NCI-H510A treated with DMSO at 0.1 percent for 48 hours (cell line): ENCODE measurements around the gene NRXN3.

ENCODE experiments used
- DNase-seq: peaks from one replicate; lab custom pipeline; 2025; lab: John Stamatoyannopoulos, UW

Gene NRXN3

DNA sequence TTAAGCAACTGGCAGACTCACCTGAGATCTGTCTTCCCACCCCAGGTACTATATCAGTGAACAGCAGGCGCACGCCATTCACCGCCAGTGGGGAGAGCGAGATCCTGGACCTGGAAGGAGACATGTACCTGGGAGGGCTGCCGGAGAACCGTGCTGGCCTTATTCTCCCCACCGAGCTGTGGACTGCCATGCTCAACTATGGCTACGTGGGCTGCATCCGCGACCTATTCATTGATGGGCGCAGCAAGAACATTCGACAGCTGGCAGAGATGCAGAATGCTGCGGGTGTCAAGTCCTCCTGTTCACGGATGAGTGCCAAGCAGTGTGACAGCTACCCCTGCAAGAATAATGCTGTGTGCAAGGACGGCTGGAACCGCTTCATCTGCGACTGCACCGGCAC, 544.5 kb downstream of the NRXN3 start:
- DNase-seq, result no peak

DNA sequence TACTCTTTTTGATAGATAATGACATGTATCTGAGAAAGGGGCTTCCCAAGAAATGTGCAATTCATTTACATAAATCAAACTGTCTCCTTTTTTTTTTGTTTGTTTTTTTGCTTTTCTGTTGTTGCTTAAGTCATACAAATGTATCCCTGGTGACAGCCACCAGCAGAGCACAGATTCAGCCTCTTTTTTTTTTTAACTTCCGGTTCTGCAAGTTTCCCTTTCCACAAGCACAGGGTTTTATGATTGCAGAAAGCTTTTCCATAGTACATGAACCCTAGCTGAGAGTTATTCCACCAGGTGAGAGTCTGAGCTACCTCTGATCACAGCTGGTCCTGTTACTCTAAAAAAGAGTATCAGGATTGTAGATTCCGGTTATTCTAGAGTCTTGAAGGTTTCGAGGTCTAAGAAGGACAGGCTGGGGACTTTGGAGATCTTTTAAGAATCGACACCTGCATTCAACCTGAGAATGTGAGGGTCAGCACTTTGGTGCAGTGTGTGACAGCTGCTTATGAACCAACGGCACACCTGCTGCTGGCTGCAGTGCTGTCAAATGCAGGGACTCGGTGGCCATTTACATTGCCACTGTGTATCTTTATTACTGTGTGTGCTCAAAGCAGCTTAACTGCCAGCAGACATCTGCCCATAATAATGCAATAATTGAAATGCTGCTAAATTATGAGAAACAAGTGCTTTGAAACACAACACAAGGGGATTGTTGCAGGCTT, 551.7 kb downstream of the NRXN3 start:
- DNase-seq, result peak; percentile 78

GRCh38 chr14:78725086-78725485, 554.9 kb downstream of the NRXN3 start:
- DNase-seq, result no peak

DNA sequence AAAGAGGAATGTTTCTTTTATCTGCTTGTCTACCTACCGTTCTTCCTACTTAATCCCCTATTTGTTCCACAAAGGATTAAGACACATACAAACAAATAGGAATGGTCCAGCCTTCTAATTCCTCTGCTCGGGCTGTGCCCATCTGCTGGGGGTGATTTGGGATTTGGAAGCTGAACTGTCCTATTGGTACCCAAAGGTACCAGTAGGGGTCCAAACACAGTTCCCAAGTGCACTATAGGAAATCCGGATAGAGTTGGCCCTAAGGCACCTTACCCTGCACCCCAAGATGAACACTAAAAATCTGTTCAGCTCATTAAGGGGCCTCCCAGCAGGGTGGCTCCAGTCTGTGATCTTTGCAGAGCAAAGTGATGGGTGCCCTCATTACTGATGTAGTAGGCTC, 566.9 kb downstream of the NRXN3 start:
- DNase-seq, result no peak

GRCh38 chr14:78737601-78738000, 567.4 kb downstream of the NRXN3 start:
- DNase-seq, result no peak

DNA sequence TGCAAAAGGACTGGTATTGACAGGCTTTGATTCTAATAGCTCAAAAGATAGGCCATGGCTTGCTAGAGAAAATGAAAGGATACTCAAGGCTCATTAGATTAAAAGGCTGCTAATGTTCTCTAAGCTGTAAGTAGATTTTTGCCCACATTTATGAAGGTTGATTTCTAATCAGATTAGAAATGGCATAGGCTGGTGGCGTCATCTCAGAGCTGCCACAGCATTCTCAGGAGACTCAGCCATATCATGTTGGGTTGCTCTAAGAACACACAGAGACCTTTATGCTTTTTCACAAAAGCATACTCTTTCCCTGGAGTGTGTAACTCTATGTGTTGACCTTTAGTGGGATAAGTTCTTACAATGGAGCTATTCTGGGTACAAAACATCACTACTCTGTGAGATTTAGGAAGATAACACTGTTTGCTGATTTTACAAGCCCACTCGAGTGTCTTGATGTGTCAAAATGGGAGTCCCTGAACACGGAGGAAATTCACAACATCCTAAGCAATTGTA, 576.0 kb downstream of the NRXN3 start:
- no peak for DNase-seq

DNA sequence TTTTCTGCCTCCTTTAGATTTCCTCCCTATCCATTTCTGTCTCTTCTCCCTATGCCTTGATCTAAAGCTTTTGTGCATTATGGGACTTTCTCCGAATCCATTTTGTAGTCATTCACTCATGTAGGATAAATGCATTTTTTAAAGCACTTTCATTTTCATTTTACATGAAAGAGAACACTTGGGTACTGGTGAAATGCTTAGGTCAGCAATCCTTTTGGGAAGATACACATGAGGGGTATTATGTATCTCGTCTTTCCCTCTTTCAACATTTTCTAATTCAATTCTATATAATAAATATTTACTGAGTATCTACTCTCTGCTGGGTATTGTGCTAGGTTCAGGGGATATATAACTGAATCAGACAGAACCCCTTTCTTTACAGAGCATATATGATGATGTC, 577.6 kb downstream of the NRXN3 start:
- DNase-seq, result no peak

GRCh38 chr14:78752518-78753188, 582.5 kb downstream of the NRXN3 start:
- no peak for DNase-seq

- DNase-seq, result no peak
Observed at GRCh38 chr14:78754059-78754458, 583.9 kb downstream of the NRXN3 start.

- peak; percentile 54 for DNase-seq
Observed at GRCh38 chr14:78758333-78758732, 588.2 kb downstream of the NRXN3 start.

DNA sequence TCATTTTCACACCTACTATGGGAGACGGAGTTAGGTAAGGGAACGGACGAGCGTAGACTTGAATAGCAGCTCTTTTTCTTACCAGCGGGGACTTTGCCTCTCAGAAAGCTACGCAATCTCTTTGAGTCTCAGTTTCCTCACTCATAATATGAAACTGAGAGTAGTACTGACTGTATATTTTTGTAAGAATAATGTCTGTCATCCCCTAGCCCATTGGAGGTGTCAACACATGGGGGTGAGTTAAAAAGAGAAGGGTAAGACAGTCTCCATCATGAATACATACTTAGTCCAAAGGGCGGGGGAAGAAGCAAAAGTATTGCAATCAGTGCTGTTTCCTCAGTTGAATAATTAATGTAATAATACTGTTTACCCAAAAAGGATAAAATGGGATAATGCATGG, 592.2 kb downstream of the NRXN3 start:
- no peak for DNase-seq

DNA sequence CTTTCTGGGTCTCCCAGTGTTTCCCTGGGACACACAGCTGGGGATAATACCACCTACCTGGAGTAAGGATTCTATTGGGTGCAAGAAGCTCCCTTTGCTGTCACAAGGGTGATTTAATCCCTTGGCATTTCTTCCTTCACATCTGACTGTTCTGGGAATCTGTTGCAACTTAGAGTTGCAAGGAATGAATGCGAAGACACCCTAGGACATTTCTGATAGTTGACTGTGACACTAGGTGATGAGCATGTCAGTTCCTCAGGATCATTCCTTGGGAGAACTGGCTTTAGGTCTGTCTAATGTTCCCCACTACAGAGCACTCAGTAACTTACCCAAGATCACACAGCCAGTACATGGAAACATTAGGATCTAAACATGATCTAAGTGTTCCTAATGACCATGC, 593.6 kb downstream of the NRXN3 start:
- no peak for DNase-seq

DNA sequence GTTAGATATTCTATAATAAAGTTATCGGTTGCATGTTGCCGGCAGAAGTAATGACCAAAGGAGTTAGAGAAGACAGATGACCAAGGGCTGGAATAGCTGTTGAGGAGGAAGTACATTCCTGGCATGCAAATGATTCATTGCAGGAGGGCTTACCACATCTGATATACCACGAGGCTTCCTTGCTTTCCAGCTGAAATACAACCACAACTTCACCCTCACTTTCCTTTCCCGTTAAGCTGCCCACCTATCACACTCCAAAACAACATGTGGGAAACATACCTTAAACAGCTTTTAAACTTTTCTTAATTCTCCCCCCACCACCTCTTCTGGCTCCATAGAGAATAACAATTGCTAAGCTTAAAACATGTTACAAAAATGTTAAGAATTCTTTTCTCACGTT, 594.1 kb downstream of the NRXN3 start:
- no peak for DNase-seq

DNA sequence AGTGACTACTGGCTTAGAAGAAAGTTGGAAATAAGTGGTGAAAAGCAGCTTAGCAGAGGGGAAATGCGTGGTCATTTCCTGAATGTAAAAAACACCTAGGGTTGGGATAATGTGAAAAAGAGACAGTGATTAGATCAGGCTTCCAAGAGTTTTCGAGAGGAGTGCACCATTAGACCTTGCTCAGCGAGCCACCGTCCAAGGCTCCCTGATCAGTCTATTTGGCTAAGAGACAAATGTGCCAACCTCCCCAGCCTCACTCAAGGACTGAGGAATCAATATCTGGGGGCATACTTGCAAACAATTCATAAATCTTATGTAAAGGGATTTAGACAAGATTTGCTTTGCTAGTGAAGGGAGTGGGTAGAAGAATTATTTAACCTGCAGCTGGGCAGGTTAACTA, 594.5 kb downstream of the NRXN3 start:
- no peak for DNase-seq

DNA sequence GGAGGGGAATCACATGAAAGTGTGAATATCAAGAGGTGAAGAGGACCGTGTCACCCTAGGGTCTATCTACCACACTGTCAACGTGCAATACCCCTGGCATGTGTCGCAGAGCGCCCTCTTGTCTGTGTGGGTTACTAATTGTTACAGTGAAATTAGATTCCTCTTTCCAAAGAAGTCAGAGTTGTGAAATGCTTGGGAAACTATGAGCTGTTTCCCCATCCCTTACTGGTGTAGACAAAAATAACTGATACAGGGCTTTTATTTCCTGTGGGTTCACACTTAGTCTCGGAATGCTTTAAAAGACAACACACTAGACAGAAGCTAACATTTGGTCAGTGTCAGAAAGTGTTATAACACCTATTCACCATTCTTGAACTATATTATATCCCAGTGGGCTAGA, 597.3 kb downstream of the NRXN3 start:
- DNase-seq, result no peak

GRCh38 chr14:78782551-78782950, 612.4 kb downstream of the NRXN3 start:
- DNase-seq, result peak; percentile 2

DNA sequence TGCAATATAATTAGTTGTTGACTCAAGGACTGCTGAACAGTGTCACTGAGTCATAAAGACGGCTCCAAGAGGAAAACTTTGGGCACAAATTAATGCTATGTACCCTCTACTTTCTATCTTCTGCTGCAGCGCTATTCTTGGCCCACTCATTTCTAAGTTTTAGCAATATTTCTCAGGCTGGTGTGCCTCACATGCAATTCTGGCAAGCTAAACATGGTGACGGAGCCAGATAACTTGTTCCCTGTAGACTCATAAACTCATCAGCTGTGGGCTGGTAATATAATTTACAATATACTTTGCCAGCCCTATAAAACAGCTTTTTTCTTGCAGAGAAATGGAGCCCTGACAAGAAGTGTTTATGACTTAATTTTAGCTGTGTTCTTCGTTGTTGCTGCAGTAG, 615.1 kb downstream of the NRXN3 start:
- no peak for DNase-seq

DNA sequence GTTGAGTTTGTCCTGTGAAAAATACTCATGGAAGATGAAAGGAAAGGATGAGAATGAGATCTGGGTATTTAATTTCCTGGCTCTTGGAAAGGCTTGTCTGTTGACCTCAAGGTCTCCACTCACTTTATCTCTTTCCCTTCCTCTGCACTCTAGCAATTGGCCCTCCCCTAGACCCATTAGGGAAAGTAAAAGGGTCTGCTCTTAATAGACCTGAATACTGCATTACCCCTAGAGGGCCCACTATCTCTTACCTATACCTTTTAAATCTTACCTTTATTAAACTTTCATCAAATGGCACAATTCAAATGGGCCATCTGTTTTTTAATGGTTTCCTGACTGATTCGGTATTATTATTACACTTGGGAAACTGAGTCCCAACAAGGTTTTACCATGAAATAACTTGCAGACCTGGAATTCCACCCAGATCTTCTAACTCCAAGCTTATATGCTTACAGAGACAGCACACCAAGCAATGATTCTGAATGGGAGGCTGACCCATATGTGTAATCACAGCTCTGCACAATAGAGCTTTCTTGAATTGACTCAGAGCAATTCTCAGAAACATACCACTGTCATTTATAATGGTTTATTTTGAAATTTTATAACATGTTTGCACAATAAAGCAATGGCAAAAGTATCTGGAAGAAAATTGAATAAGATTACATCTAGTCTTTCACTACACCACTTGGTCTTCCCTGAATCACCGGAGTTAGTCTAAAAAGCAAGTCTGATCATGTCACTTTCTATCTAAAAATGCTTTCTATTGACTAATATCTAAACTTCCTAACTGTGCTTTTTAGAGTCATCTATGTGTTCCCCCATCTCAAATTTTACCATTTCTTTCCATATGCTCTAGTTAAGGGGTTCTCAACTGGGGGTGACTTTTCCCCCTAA, 618.5 kb downstream of the NRXN3 start:
- DNase-seq, result no peak

DNA sequence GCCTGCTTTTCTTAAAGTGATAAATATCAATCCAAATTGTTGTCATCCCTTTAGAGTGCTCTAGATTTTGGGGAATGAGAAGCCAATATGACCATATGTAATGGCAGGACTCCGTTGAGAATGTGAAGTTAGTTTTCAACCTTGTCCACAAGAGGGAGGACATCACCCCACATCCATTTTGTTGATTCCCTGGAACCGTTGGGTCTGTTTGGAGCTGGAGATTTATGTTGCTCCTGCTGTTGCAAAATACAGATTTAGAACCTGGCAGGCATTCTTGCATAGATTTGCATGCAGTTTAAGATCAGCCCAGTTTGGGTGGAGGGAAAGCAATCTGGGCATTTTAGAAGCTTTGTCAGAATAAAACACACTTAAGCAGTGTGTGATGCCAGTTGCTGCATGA, 620.1 kb downstream of the NRXN3 start:
- no peak for DNase-seq

- no peak for DNase-seq
Observed at GRCh38 chr14:78798757-78799156, 628.6 kb downstream of the NRXN3 start.

DNA sequence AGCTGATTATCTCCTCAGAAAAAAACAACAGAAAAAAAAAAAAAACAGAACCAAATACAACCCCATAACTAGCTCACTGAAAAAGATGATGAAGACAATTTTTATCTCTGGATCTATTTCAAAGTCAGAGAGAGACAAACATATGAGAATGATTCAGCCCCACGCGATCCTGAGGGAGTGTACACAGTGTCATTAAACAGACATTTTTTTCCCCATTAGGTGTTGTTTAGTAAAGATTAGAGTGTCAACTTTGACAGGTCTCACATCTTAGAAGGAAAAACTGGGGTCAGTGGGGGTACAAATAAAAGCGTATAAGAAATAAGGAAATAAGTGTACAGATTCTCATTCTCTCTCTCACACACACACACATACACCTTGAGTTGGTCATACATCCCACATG, 635.4 kb downstream of the NRXN3 start:
- DNase-seq, result no peak

GRCh38 chr14:78823035-78823434, 652.9 kb downstream of the NRXN3 start:
- DNase-seq, result no peak

DNA sequence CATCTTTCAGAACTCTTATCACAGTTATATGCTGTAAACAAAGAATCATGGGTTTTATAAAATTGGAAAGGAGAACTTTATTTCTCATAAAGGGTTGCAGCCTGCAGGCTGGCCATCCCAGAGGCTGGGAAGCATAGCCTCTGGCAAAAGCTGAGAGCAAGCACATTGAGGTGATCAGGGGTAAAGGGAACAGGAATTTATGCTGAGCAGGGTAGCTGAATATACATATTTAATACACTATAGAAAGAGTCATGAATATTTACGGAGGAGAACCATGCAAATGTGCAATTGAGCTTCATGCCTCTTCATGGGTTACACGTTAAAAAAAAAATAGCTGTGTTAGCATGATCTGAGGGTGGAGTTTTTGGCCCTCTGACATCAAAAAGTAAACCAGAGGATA, 653.3 kb downstream of the NRXN3 start:
- no peak for DNase-seq
